HL-60 (cell line): ENCODE data around the gene HARBI1.

Experiments used
- CTCF ChIP-seq: IDR thresholded peaks from one replicate; pipeline ENCODE4 v1.5.1; 2011; ENCODE audit warnings: low read length, control low read depth, inconsistent platforms; ENCODE audit not compliant: insufficient read depth
- GABPA ChIP-seq: IDR thresholded peaks from 2 replicates; pipeline ENCODE4 v1.6.1; 2012; ENCODE audit warnings: low read depth
- POLR2AphosphoS5 ChIP-seq: IDR thresholded peaks from 2 replicates; pipeline ENCODE4 v1.6.1; 2012; ENCODE audit warnings: low read depth
- REST ChIP-seq: IDR thresholded peaks from 2 replicates; pipeline ENCODE4 v1.6.1; 2012; ENCODE audit warnings: low read depth; ENCODE audit not compliant: insufficient replicate concordance
- SPI1 ChIP-seq: IDR thresholded peaks from 2 replicates; pipeline ENCODE4 v1.6.1; 2012; ENCODE audit warnings: low read depth, mild to moderate bottlenecking, borderline replicate concordance

GRCh38 chr11:46599340-46600193, 17.5 kb downstream of the HARBI1 start:
- TF ChIP-seq CTCF (no peak), REST (no peak), POLR2AphosphoS5 (no peak), SPI1 (no peak), GABPA (no peak)
